Neural cell (in vitro differentiated cells): ENCODE data around the gene NACC2. TPM values are rescaled to one million over a fixed set of nuclear protein-coding genes. Genes with fewer than 3 reads are reported as not detected.

Experiments used
- H2AFZ ChIP-seq: fragments of 200-600, 300-800 bp; sonication (generic), shearing (Covaris generic); 2 replicates; pipeline ENCODE4 v1.6.0; 2014; ENCODE audit warnings: low read depth, mild to moderate bottlenecking, antibody characterized with exemption, low read length, moderate library complexity
- H3F3A ChIP-seq: fragments of 200-600 bp; shearing (Covaris generic); 2 replicates; pipeline ENCODE4 v1.6.1; 2016; ENCODE audit warnings: mild to moderate bottlenecking, moderate library complexity, mixed read lengths, antibody characterized with exemption, low read length; ENCODE audit not compliant: insufficient read depth, poor library complexity, severe bottlenecking
- H3K27ac ChIP-seq: fragments of 200-600, 300-800 bp; sonication (generic), shearing (Covaris generic); 2 replicates; pipeline ENCODE4 v1.5.1; 2014; ENCODE audit warnings: mild to moderate bottlenecking, low read length, moderate library complexity
- H3K27me3 ChIP-seq: fragments of 300-800, 200-600 bp; sonication (generic), shearing (Covaris generic); 2 replicates; pipeline ENCODE4 v1.6.0; 2014; ENCODE audit warnings: mild to moderate bottlenecking, low read depth, low read length, moderate library complexity; ENCODE audit not compliant: insufficient read depth
- H3K36me3 ChIP-seq: fragments of 300-800, 200-600 bp; sonication (generic), shearing (Covaris generic); 2 replicates; pipeline ENCODE4 v1.5.1; 2014; ENCODE audit warnings: mild to moderate bottlenecking, antibody characterized with exemption, low read length, moderate library complexity; ENCODE audit not compliant: insufficient read depth
- H3K4me2 ChIP-seq: fragments of 300-800, 200-600 bp; sonication (generic), shearing (Covaris generic); 2 replicates; pipeline ENCODE4 v1.6.0; 2014; ENCODE audit warnings: mild to moderate bottlenecking, low read length
- H3K4me3 ChIP-seq: fragments of 300-800, 200-600 bp; sonication (generic), shearing (Covaris generic); 2 replicates; pipeline ENCODE4 v1.5.1; 2014; ENCODE audit warnings: mild to moderate bottlenecking, low read length, moderate library complexity
- H3K79me2 ChIP-seq: fragments of 200-600 bp; shearing (Covaris generic); replicated peaks from 2 replicates; pipeline ENCODE4 v1.6.0; 2014; ENCODE audit warnings: mild to moderate bottlenecking, low read length, moderate library complexity; ENCODE audit not compliant: insufficient read depth
- H3K9ac ChIP-seq: fragments of 300-800, 200-600 bp; sonication (generic), shearing (Covaris generic); 2 replicates; pipeline ENCODE4 v1.6.1; 2016; ENCODE audit warnings: mild to moderate bottlenecking, low read length, mixed read lengths
- H3K9me2 ChIP-seq: fragments of 200-600 bp; shearing (Covaris generic); 2 replicates; pipeline ENCODE4 v1.6.1; 2016; ENCODE audit warnings: mild to moderate bottlenecking, low read length, mixed read lengths; ENCODE audit not compliant: insufficient read depth
- H3K9me3 ChIP-seq: fragments of 200-600, 300-800 bp; sonication (generic), shearing (Covaris generic); 2 replicates; pipeline ENCODE4 v1.6.1; 2016; ENCODE audit warnings: mild to moderate bottlenecking, mixed run types, low read length, moderate library complexity, mixed read lengths
- H4K20me1 ChIP-seq: fragments of 200-600 bp; shearing (Covaris generic); 2 replicates; pipeline ENCODE4 v1.6.1; 2016; ENCODE audit warnings: mild to moderate bottlenecking, mixed run types; ENCODE audit not compliant: insufficient read depth
- CTCF ChIP-seq: fragments of 450-650 bp; IDR thresholded peaks from 2 replicates; pipeline ENCODE4 v1.5.1; 2014; ENCODE audit warnings: antibody characterized with exemption, mild to moderate bottlenecking, moderate library complexity; ENCODE audit not compliant: poor library complexity, severe bottlenecking
- EP300 ChIP-seq: fragments of 450-650 bp; conservative IDR thresholded peaks from 2 replicates; pipeline ENCODE4 v1.6.1; 2014; ENCODE audit warnings: antibody characterized with exemption, mild to moderate bottlenecking, moderate library complexity; ENCODE audit not compliant: poor library complexity, severe bottlenecking
- EZH2 ChIP-seq: fragments of 200-600, 300-800 bp; shearing (Covaris generic), sonication (generic); IDR thresholded peaks from 2 replicates; pipeline ENCODE4 v1.6.1; 2014; ENCODE audit warnings: antibody characterized with exemption, low read length, borderline replicate concordance, mild to moderate bottlenecking; ENCODE audit not compliant: insufficient read depth, poor library complexity, severe bottlenecking
- MXI1 ChIP-seq: fragments of 450-650 bp; conservative IDR thresholded peaks from 2 replicates; pipeline ENCODE4 v1.6.1; 2014; ENCODE audit warnings: antibody characterized with exemption, mild to moderate bottlenecking; ENCODE audit not compliant: poor library complexity, severe bottlenecking
- POLR2AphosphoS5 ChIP-seq: IDR thresholded peaks from 2 replicates; pipeline ENCODE4 v1.6.1; 2012
- RAD21 ChIP-seq: fragments of 450-650 bp; conservative IDR thresholded peaks from 2 replicates; pipeline ENCODE4 v1.6.1; 2014; ENCODE audit warnings: antibody characterized with exemption, mild to moderate bottlenecking, moderate library complexity
- REST ChIP-seq: IDR thresholded peaks from 2 replicates; pipeline ENCODE4 v1.6.1; 2012; ENCODE audit warnings: borderline replicate concordance
- SMC3 ChIP-seq: fragments of 450-650 bp; conservative IDR thresholded peaks from 2 replicates; pipeline ENCODE4 v1.6.1; 2014; ENCODE audit warnings: antibody characterized with exemption, mild to moderate bottlenecking, moderate library complexity; ENCODE audit not compliant: poor library complexity
- TAF1 ChIP-seq: IDR thresholded peaks from 2 replicates; pipeline ENCODE4 v1.6.1; 2012; ENCODE audit warnings: low read depth
- polyA plus RNA-seq: library from polyadenylated mRNA; depleted of rRNA; stranded (reverse); fragments of >200 nt; gene quantifications from 2 replicates; pipeline ENCODE4 v1.2.3, GENCODE V29; 2014

The NACC2 gene
- polyA plus RNA-seq, 1 donor from 2014 or later, result 1.7 TPM

GRCh38 chr9:136131629-136132511, 36.8 kb upstream of the NACC2 start:
- Histone ChIP-seq H3K4me3 (no peak overlapping the region), H3F3A (no peaks in the 10 kb centered on the region), H4K20me1 (no peaks in the 10 kb centered on the region), H3K27me3 (peaks cover 19% of the 10 kb centered on the region), H3K79me2 (no peaks in the 10 kb centered on the region), H3K9me3 (no peaks in the 10 kb centered on the region), H3K9me2 (no peaks in the 10 kb centered on the region), H2AFZ (no peak overlapping the region), H3K9ac (no peak overlapping the region), H3K27ac (no peak overlapping the region), H3K4me2 (no peak overlapping the region), H3K36me3 (no peaks in the 10 kb centered on the region)
- TF ChIP-seq CTCF, result no peak
- no peak for TF ChIP-seq REST
- TF ChIP-seq RAD21, result no peak
- TF ChIP-seq POLR2AphosphoS5, result no peak
- no peak for TF ChIP-seq MXI1
- no peak for TF ChIP-seq EP300

- no peaks in the 10 kb centered on the region for H4K20me1 ChIP-seq
- no peaks in the 10 kb centered on the region for H3F3A ChIP-seq
- no peak overlapping the region for H3K27ac ChIP-seq
- no peaks in the 10 kb centered on the region for H3K36me3 ChIP-seq
- H3K4me2 ChIP-seq, result no peak overlapping the region
- H3K9me3 ChIP-seq, result no peaks in the 10 kb centered on the region
- TF ChIP-seq EZH2 (no peak), RAD21 (no peak), SMC3 (no peak), POLR2AphosphoS5 (no peak), EP300 (no peak), CTCF (no peak), TAF1 (no peak), REST (no peak), MXI1 (no peak)
- no peaks in the 10 kb centered on the region for H3K9me2 ChIP-seq
- H3K4me3 ChIP-seq, result no peak overlapping the region
- peaks cover 14% of the 10 kb centered on the region for H3K27me3 ChIP-seq
- H3K9ac ChIP-seq, result no peak overlapping the region
- H3K79me2 ChIP-seq, result no peaks in the 10 kb centered on the region
- H2AFZ ChIP-seq, result no peak overlapping the region
These were observed 34.1 kb upstream of the NACC2 start for GRCh38 chr9:136129176-136129575.
